CD4-positive, alpha-beta memory T cell (primary cell): ENCODE measurements around the gene DCAF8. TPM values are rescaled to one million over a fixed set of nuclear protein-coding genes. Genes with fewer than 3 reads are reported as not detected.

Source experiments
- CTCF ChIA-PET: fragments of 350-600 bp; sonication (Branson Sonifier 250); formaldehyde crosslinking; loops from one replicate; lab custom pipeline; 2021; ENCODE audit warnings: inconsistent platforms; ENCODE audit not compliant: partially characterized antibody; lab: Charles Lee
- POLR2A ChIA-PET: fragments of 350-600 bp; sonication (Branson Sonifier 250); formaldehyde crosslinking; loops from one replicate; lab custom pipeline; 2021; ENCODE audit not compliant: partially characterized antibody; lab: Charles Lee
- DNase-seq, 5 donors: peaks; one replicate each; pipeline versions ENCODE4 v3.0.0 to v3.0.0-alpha.2; 2020 to 2022; ENCODE audit warnings: mixed read lengths in 1 of 5
- H3K27ac ChIP-seq: one replicate; pipeline ENCODE4 v1.7.0; 2013; ENCODE audit warnings: low read depth, low read length
- H3K27me3 ChIP-seq: 2 replicates; pipeline ENCODE4 v1.7.0; 2013; ENCODE audit warnings: mild to moderate bottlenecking, low read length, moderate library complexity; ENCODE audit not compliant: insufficient read depth
- H3K36me3 ChIP-seq: 2 replicates; pipeline ENCODE4 v1.7.0; 2013; ENCODE audit warnings: mild to moderate bottlenecking, low read length, moderate library complexity; ENCODE audit not compliant: insufficient read depth
- H3K4me1 ChIP-seq: 2 replicates; pipeline ENCODE4 v1.7.0; 2013; ENCODE audit warnings: mild to moderate bottlenecking, low read length, moderate library complexity; ENCODE audit not compliant: insufficient read depth
- H3K4me3 ChIP-seq, 2 donors: one replicate each; pipeline ENCODE4 v1.7.0; 2013; ENCODE audit warnings: low read length in 2 of 2, mild to moderate bottlenecking in 1 of 2
- H3K9me3 ChIP-seq, 2 donors: one replicate each; pipeline ENCODE4 v1.7.0; 2013; ENCODE audit warnings: low read length in 2 of 2, control low read depth in 1 of 2; ENCODE audit not compliant: control insufficient read depth in 1 of 2
- H3K27ac Mint-ChIP-seq, 7 donors: one replicate each; pipeline ENCODE4 v1.8.0; 2020 to 2021; ENCODE audit warnings: mixed read lengths in 7 of 7, mild to moderate bottlenecking in 6 of 7, inconsistent platforms in 3 of 7, moderate library complexity in 3 of 7
- H3K27me3 Mint-ChIP-seq, 2 donors: one replicate each; pipeline ENCODE4 v1.8.0; 2020 to 2021; ENCODE audit warnings: mixed read lengths in 2 of 2
- H3K36me3 Mint-ChIP-seq, 2 donors: one replicate each; pipeline ENCODE4 v1.8.0; 2020 to 2021; ENCODE audit warnings: mixed read lengths in 2 of 2, inconsistent platforms in 1 of 2, mild to moderate bottlenecking in 1 of 2
- H3K4me1 Mint-ChIP-seq, 4 donors: one replicate each; pipeline ENCODE4 v1.8.0; 2020 to 2021; ENCODE audit warnings: mixed read lengths in 4 of 4, mild to moderate bottlenecking in 1 of 4
- H3K4me3 Mint-ChIP-seq, 8 donors: one replicate each; pipeline ENCODE4 v1.8.0; 2020 to 2021; ENCODE audit warnings: mixed read lengths in 8 of 8, mild to moderate bottlenecking in 7 of 8, moderate library complexity in 6 of 8, inconsistent platforms in 3 of 8
- H3K9me3 Mint-ChIP-seq, 8 donors: one replicate each; pipeline ENCODE4 v1.8.0; 2020 to 2021; ENCODE audit warnings: mixed read lengths in 8 of 8, mild to moderate bottlenecking in 5 of 8, inconsistent platforms in 3 of 8, moderate library complexity in 1 of 8
- intact Hi-C: fragments of 100-400 bp; cut with micrococcal nuclease; formaldehyde crosslinking; loops from one replicate; pipeline ENCODE4 v1.15.1; 2023
- polyA plus RNA-seq, 2 donors: library from polyadenylated mRNA; unstranded; fragments of 300-500 nt; fragmentation: Illumina TruSeq; gene quantifications; one replicate each; pipeline ENCODE4 v1.2.3, GENCODE V29; 2021
- total RNA-seq, 2 experiments: library from RNA; stranded (reverse); gene quantifications; one replicate each; pipeline ENCODE4 v1.2.3, GENCODE V29; 2021

Gene DCAF8
- total RNA-seq (100 to 1,000 TPM; 211 to 223 TPM), polyA plus RNA-seq (10 to 100 TPM; 57.5 to 67.8 TPM)

GRCh38 chr1:160261893-160262794 is at the start of gene DCAF8:
Gene DCAF8, minus strand, starts transcription at chr1:160262549. Its CDS starts 18,541 bp downstream, at chr1:160244008.
- peak within 1 kb of the TSS; percentile 93 to 100 (median 96) for H3K4me3 Mint-ChIP-seq
- Histone ChIP-seq H3K27me3 (no peaks in the 10 kb centered on the region), H3K27ac (peak within 1 kb of the TSS; percentile 96), H3K9me3 (no peaks in the 10 kb centered on the region), H3K36me3 (no peaks in the 10 kb centered on the region), H3K4me3 (peak within 1 kb of the TSS; percentile 84 to 91), H3K4me1 (peaks cover 42% of the 10 kb centered on the region)
- H3K27ac Mint-ChIP-seq, result peak within 1 kb of the TSS; percentile 96 to 100 (median 99)
- intact Hi-C loops, result loop anchor here (1.0 to 10.0 kb wide), 4 partner anchors 23 to 337 kb away; partner anchors contain the start of genes COPA, IGSF8, NCSTN and PEX19
- peaks cover 0 to 1% (median 0%) of the 10 kb centered on the region in 8 donors for H3K9me3 Mint-ChIP-seq
- CTCF ChIA-PET, result interaction anchor here (1.0 to 7.9 kb wide), 6 partner anchors 10 to 162 kb away, joined by 3 to 86 read pairs (median 10); partner anchors contain the start of gene PEX19
- POLR2A ChIA-PET, result interaction anchor here (0.6 to 6.0 kb wide), 22 partner anchors 8 to 940 kb away, joined by 3 to 90 read pairs (median 4); partner anchors contain the start of genes IGSF8, NDUFS2, PEA15 and PEX19
- no peaks in the 10 kb centered on the region for H3K27me3 Mint-ChIP-seq
- DNase-seq, result peak; percentile 96 to 98 (median 97)
- peaks cover 9 to 26% of the 10 kb centered on the region in 2 donors for H3K36me3 Mint-ChIP-seq
- H3K4me1 Mint-ChIP-seq, result peaks cover 21 to 61% (median 44%) of the 10 kb centered on the region in 4 donors

- peaks cover 66 to 86% of the 10 kb centered on the region in 2 donors for H3K36me3 Mint-ChIP-seq
- H3K4me3 Mint-ChIP-seq, result no peak overlapping the region
- no peak for DNase-seq
- H3K27me3 ChIP-seq, result no peaks in the 10 kb centered on the region
- H3K36me3 ChIP-seq, result peaks cover 81% of the 10 kb centered on the region
- ChIA-PET POLR2A (no interaction called here), CTCF (interaction anchor here (0.9 to 2.5 kb wide), 2 partner anchors 18 kb away, joined by 4 to 12 read pairs; no protein-coding TSS in a partner anchor)
- H3K27ac ChIP-seq, result no peak overlapping the region
- no peaks in the 10 kb centered on the region for H3K4me1 ChIP-seq
- no peaks in the 10 kb centered on the region for H3K27me3 Mint-ChIP-seq
- no peaks in the 10 kb centered on the region for H3K9me3 Mint-ChIP-seq
- intact Hi-C loops, result no loop called here
- peak overlapping the region in 3 of 7 donors; percentile 43 to 79 (median 65) for H3K27ac Mint-ChIP-seq
- H3K9me3 ChIP-seq, result no peaks in the 10 kb centered on the region
- H3K4me1 Mint-ChIP-seq, result peaks cover 0 to 3% (median under 1%) of the 10 kb centered on the region in 4 donors
- no peak overlapping the region for H3K4me3 ChIP-seq
Observed at GRCh38 chr1:160309571-160309970, 47.2 kb upstream of the DCAF8 start.

- Histone ChIP-seq H3K27me3 (no peaks in the 10 kb centered on the region), H3K36me3 (peaks cover 78% of the 10 kb centered on the region), H3K9me3 (no peaks in the 10 kb centered on the region), H3K4me1 (no peaks in the 10 kb centered on the region), H3K27ac (no peak overlapping the region), H3K4me3 (no peak overlapping the region)
- H3K36me3 Mint-ChIP-seq, result peaks cover 65 to 84% of the 10 kb centered on the region in 2 donors
- ChIA-PET CTCF (interaction anchor here (2.5 kb wide), 1 partner anchor 18 kb away, joined by 12 read pairs; no protein-coding TSS in a partner anchor), POLR2A (no interaction called here)
- H3K27me3 Mint-ChIP-seq, result no peaks in the 10 kb centered on the region
- H3K9me3 Mint-ChIP-seq, result no peaks in the 10 kb centered on the region
- H3K4me3 Mint-ChIP-seq, result no peak overlapping the region
- intact Hi-C loops, result no loop called here
- H3K27ac Mint-ChIP-seq, result peak overlapping the region in 3 of 7 donors; percentile 43 to 79 (median 65)
- no peak for DNase-seq
- peaks cover 0 to 3% (median under 1%) of the 10 kb centered on the region in 4 donors for H3K4me1 Mint-ChIP-seq
Observed at GRCh38 chr1:160309185-160309557, 46.8 kb upstream of the DCAF8 start.

- no peak for DNase-seq
- POLR2A ChIA-PET, result no interaction called here
- H3K27me3 Mint-ChIP-seq, result no peaks in the 10 kb centered on the region
- H3K36me3 Mint-ChIP-seq, result peaks cover 64 to 80% of the 10 kb centered on the region in 2 donors
- no peak overlapping the region for H3K4me3 Mint-ChIP-seq
- H3K4me1 Mint-ChIP-seq, result peaks cover 0 to 3% (median under 1%) of the 10 kb centered on the region in 4 donors
- H3K9me3 Mint-ChIP-seq, result no peaks in the 10 kb centered on the region
- Histone ChIP-seq H3K36me3 (peaks cover 75% of the 10 kb centered on the region), H3K9me3 (no peaks in the 10 kb centered on the region), H3K27me3 (no peaks in the 10 kb centered on the region), H3K4me1 (no peaks in the 10 kb centered on the region), H3K4me3 (no peak overlapping the region), H3K27ac (no peak overlapping the region)
- intact Hi-C loops, result no loop called here
- CTCF ChIA-PET, result interaction anchor here (1.4 to 2.5 kb wide), 2 partner anchors 17 to 115 kb away, joined by 4 to 12 read pairs; no protein-coding TSS in a partner anchor
- peak overlapping the region in 4 of 7 donors; percentile 32 to 78 (median 49) for H3K27ac Mint-ChIP-seq
Observed at GRCh38 chr1:160308451-160309184, 46.3 kb upstream of the DCAF8 start.

- ChIA-PET POLR2A (no interaction called here), CTCF (interaction anchor here (1.4 to 2.5 kb wide), 2 partner anchors 16 to 114 kb away, joined by 4 to 12 read pairs; no protein-coding TSS in a partner anchor)
- Histone ChIP-seq H3K9me3 (no peaks in the 10 kb centered on the region), H3K36me3 (peaks cover 75% of the 10 kb centered on the region), H3K4me3 (no peak overlapping the region), H3K27ac (no peak overlapping the region), H3K4me1 (no peaks in the 10 kb centered on the region), H3K27me3 (no peaks in the 10 kb centered on the region)
- H3K9me3 Mint-ChIP-seq, result no peaks in the 10 kb centered on the region
- H3K4me1 Mint-ChIP-seq, result peaks cover 0 to 4% (median under 1%) of the 10 kb centered on the region in 4 donors
- DNase-seq, result no peak
- no peaks in the 10 kb centered on the region for H3K27me3 Mint-ChIP-seq
- intact Hi-C loops, result no loop called here
- no peak overlapping the region for H3K4me3 Mint-ChIP-seq
- H3K27ac Mint-ChIP-seq, result peak overlapping the region in 1 of 7 donors; percentile 35
- H3K36me3 Mint-ChIP-seq, result peaks cover 63 to 76% of the 10 kb centered on the region in 2 donors
Observed at GRCh38 chr1:160307118-160307791, 44.9 kb upstream of the DCAF8 start.

- no peak for DNase-seq
- no peaks in the 10 kb centered on the region for H3K27me3 ChIP-seq
- intact Hi-C loops, result no loop called here
- Mint-ChIP-seq H3K36me3 (peaks cover 54 to 66% of the 10 kb centered on the region in 2 donors), H3K9me3 (no peaks in the 10 kb centered on the region), H3K4me3 (no peak overlapping the region), H3K4me1 (peaks cover 0 to 2% (median 0%) of the 10 kb centered on the region in 4 donors), H3K27me3 (no peaks in the 10 kb centered on the region), H3K27ac (peak overlapping the region in 1 of 7 donors; percentile 36)
- H3K36me3 ChIP-seq, result peaks cover 70% of the 10 kb centered on the region
- H3K27ac ChIP-seq, result no peak overlapping the region
- no peaks in the 10 kb centered on the region for H3K9me3 ChIP-seq
- CTCF ChIA-PET, result interaction anchor here (0.5 to 4.5 kb wide), 2 partner anchors 8 to 48 kb away, joined by 3 to 22 read pairs; no protein-coding TSS in a partner anchor
- H3K4me3 ChIP-seq, result no peak overlapping the region
- POLR2A ChIA-PET, result no interaction called here
- no peaks in the 10 kb centered on the region for H3K4me1 ChIP-seq
Observed at GRCh38 chr1:160300173-160300572, 37.8 kb upstream of the DCAF8 start.
